T-helper 22 cell (primary cell): ENCODE measurements around the gene SYT7.
A peak's percentile ranks its signal among the peaks of the same experiment; 100 is the strongest.

Source experiments
- DNase-seq: peaks from one replicate; pipeline ENCODE4 v3.0.0-alpha.2; 2020; ENCODE audit warnings: low read depth

SYT7 gene

GRCh38 chr11:61580271-61580888 lies 496 bp downstream of the SYT7 start:
- DNase-seq: no peak

DNA sequence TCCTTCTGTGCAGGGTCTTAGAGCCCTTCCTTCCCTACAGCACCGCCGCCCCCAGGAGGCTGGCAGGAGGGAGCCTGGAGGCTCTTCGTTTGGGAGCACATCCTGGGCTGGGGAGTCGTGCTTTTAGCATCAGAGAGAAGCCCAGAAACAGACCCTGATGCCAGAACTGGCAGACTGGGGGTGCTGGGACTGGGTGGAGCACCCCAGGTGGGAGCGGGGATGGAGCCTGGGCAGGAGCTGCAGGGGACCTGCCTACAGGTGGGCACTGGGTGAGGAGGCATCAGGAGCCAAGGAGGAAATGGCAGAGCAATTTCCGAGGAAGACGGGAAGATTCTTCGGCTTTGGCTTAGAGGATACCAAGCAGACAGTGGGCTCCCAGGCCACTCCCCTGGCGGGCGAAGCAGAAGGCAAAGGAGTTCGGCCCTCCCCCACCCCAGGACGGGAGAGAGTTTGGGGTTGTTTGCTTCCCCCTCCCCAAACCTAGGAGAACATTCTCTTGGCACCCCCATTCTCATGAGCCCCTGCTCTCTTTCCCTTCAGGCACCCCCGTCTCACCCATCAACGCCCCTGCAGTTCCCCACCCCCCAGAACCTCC lies 1.1 kb downstream of the SYT7 start:
- DNase-seq: no peak

- DNase-seq: no peak
These were observed 1.8 kb downstream of the SYT7 start for GRCh38 chr11:61578819-61579675.

GRCh38 chr11:61577383-61578118 lies 3.3 kb downstream of the SYT7 start:
- no peak for DNase-seq

DNA sequence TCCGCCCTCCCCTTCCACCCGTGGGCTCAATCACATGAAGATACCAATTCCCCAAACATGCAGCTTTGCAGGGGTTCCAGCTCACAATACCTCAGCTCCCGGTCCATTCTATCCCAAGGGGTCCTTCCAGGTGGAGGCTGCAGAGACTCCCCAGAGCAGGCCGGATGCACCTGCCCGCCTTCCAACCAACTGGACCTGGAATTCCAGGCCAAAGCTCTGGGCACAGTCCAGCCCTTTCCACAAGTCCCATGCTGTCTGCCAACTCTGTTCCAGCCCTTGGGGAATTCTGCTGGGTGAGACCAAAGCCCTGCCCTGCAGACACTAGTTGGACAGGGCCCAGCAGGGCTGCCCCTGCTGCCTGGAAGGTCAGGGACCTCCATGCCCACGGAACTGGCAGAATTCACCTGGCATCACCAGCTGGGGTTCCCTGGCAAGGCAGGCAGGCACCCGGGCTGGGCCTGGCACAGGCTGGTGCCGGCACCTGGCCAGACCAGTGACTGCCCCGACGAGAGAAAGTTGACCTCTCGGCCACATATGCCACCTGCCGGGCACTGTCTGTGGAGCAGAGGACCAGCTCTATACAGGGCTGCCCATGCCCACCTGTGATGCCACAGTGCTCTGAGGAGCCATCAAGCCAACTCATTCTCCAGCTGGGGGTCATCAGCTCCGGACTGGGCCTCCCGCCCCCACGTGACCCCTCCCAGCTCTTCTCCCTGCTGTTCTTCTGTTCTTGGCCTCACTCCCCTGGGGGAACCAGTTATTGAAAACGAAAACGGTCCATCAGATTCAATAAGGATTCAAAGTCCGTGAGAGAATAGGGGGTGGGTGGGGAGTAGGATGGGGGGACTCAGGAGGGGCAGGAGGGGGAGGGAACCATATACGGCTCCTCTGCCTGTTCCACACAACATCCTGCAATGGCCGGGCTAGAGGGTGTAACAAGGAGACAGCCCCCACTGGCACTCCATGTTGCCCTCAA lies 4.7 kb downstream of the SYT7 start:
- DNase-seq: no peak

- DNase-seq: no peak
These were observed 6.3 kb downstream of the SYT7 start for GRCh38 chr11:61574611-61575010.

DNA sequence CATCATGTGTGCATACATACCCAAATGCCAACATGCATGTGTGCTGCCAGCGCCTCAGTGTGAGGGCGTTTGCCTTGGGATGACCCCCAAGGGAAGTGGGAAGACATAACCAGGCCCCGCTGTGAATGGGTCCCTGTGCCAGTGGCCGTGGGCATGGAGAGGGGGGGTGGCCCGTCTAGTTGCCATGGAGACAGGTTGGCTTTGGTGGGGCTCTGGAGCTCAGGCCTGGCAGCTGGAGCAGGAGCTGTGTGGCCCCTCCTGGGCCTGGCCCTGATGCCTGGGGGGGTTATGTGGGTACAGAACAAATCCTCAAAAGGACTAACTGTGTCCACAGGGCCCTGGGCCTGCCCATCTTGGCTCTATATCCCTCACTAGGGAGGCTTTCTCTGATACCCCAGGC lies 8.0 kb downstream of the SYT7 start:
- DNase-seq: no peak

DNA sequence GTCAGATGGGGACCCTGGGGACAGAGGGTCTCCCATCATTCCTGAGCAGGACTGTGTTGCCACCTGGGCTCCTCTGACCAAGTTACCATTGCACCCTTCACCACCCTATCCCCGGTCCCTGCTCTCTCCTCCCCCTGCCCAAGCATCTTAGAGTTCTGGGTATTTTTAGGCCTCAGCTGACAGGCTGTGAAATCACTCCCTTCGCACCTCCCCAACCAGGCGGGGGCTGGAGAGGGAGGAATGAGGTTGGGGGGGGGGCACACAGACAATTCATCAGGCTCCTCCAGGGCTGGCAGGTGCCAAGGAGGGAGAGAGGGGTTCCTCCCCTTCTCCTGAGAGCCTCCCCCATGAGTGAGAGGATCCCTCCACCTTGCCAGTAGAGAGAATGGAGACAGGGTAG lies 9.0 kb downstream of the SYT7 start:
- no peak for DNase-seq

DNA sequence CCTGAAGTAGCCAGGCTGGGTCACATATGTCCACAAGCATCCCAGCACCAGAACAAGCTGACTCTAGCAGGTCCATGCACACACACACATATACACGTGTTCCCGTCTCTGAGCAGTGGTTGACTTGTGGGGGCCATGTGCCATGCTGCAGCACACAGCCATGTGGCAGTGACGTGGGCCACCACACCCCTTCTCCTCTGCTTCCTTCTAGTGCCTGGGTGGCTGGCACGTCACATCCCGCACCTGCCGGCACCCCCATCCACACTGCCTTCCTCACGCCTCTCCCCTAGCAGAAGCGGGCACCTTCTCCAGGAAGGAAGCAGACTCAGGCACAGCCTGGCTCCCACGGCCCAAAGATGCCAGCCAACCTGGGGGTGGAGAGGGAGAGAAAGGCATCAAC lies 9.5 kb downstream of the SYT7 start:
- no peak for DNase-seq

GRCh38 chr11:61569701-61570100 lies 11.2 kb downstream of the SYT7 start:
- no peak for DNase-seq

- DNase-seq: no peak
These were observed 11.9 kb downstream of the SYT7 start for GRCh38 chr11:61569018-61569417.

DNA sequence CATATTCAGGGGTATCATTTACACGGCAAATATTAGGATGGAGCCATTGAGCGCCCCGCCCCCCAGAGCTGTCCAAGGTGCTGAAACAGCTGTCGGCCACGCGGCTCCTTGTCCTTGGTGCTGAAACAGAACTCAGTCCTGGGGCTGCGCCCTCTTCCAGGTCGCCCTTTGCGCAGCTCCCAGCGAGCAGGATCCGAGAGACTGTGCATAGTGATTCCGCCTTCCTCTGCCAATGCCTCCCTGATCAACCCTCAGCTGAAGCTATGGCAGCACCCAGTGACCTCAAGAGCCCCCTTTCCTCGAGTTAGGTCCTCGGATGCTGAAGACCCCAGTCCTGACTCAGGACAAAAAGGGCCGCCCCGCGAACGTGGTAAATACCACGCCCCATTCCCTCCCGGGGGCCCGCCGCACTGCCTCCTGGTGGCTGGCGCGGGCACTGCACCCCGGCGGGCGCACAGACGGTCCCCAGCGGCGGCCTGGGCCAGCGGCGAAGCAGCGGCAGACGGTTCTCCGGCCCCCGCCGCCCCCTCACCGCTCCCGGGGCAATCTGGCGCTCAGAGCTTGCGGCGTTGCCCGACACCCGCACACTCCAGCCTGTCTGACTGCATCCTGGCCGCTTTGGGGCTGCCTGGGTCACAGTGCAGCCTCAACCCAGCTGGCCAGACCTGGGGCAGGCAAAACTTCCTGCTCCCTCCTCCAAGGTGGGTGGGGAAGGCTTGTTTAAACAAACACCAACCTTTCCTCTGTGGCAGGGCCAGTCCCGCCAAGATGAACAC lies 13.4 kb downstream of the SYT7 start:
- peak; percentile 43 for DNase-seq

- no peak for DNase-seq
These were observed 15.8 kb downstream of the SYT7 start for GRCh38 chr11:61564936-61565696.

- no peak for DNase-seq
These were observed 20.1 kb downstream of the SYT7 start for GRCh38 chr11:61560751-61561150.

DNA sequence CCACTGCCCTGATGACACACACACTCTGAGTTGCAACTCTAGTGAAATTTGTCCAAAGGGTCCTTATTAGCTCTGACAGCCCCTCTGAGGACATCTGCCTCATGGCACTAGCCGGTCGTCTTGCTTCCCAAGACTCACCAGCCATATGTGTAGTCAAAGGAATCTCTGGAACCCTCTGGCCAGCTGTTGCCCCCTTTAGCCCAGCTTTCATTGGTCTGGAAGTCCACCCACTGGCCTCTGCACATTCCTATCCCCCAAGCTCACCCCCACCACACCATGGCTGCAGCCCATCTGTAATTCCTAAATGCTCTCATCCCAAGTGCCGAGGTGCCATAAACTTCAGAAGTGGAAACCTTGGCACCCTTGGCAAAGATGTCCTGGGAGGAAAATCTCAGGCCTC lies 24.3 kb downstream of the SYT7 start:
- no peak for DNase-seq

DNA sequence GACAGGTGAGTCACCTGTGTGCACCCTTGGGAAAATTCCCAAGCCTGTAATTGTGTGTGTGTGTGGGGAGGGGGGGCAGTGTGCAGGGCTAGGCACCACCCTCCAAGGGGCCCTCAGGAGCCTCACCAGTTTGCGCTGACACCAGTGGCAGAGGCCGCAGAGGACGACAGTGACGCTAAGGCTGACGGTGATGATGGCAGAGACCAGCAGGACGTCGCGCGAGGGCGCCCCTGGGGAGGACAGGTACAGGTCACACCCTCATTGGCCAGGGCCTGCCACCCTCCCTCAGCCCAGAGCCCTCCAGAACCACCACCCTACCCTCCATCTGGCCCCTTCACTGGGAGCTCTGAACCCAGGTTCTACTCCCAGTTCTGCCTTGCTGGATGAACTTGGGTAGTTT lies 24.9 kb downstream of the SYT7 start:
- no peak for DNase-seq

GRCh38 chr11:61555051-61555969 lies 25.6 kb downstream of the SYT7 start:
- DNase-seq: no peak

- no peak for DNase-seq
These were observed 26.5 kb downstream of the SYT7 start for GRCh38 chr11:61554172-61554988.
